ENCODE results near the gene PLA2G4A.

DNA sequence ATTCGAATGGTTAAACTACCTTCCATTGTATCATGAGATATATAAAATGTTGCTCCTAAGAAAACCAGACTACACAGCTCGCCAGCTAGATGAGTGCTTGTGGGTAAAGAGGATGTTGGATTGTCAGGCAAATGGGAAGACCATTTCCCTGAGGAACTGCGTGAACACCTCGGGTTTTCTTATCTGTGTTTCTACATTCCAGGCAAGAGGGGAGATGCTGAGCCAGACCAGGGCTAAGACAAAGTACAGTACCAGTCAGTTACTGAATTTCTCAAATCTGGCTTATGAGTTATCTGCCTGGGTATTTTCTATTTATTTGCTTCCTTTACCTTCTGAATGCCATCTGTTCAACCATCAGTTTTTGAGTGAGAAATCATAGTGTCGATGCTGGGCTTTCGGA, 170.8 kb downstream of the PLA2G4A start:
- TF ChIP-seq, protein P1, sequence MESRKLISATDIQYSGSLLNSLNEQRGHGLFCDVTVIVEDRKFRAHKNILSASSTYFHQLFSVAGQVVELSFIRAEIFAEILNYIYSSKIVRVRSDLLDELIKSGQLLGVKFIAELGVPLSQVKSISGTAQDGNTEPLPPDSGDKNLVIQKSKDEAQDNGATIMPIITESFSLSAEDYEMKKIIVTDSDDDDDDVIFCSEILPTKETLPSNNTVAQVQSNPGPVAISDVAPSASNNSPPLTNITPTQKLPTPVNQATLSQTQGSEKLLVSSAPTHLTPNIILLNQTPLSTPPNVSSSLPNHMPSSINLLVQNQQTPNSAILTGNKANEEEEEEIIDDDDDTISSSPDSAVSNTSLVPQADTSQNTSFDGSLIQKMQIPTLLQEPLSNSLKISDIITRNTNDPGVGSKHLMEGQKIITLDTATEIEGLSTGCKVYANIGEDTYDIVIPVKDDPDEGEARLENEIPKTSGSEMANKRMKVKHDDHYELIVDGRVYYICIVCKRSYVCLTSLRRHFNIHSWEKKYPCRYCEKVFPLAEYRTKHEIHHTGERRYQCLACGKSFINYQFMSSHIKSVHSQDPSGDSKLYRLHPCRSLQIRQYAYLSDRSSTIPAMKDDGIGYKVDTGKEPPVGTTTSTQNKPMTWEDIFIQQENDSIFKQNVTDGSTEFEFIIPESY (IDR thresholded peaks at IDR 0.05; ENCODE audit: extremely low read depth, insufficient replicate concordance, low read length): no peak
- TF ChIP-seq EZH2 (IDR thresholded peaks at IDR 0.05): no peak
- no peak for TF ChIP-seq POLR2AphosphoS5 (IDR thresholded peaks at IDR 0.05; ENCODE audit: low read depth, low read length)
- TF ChIP-seq POLR2A (IDR thresholded peaks at IDR 0.05; ENCODE audit: borderline replicate concordance, extremely low read depth, insufficient read depth, insufficient read length): no peak
- TF ChIP-seq, protein P2, sequence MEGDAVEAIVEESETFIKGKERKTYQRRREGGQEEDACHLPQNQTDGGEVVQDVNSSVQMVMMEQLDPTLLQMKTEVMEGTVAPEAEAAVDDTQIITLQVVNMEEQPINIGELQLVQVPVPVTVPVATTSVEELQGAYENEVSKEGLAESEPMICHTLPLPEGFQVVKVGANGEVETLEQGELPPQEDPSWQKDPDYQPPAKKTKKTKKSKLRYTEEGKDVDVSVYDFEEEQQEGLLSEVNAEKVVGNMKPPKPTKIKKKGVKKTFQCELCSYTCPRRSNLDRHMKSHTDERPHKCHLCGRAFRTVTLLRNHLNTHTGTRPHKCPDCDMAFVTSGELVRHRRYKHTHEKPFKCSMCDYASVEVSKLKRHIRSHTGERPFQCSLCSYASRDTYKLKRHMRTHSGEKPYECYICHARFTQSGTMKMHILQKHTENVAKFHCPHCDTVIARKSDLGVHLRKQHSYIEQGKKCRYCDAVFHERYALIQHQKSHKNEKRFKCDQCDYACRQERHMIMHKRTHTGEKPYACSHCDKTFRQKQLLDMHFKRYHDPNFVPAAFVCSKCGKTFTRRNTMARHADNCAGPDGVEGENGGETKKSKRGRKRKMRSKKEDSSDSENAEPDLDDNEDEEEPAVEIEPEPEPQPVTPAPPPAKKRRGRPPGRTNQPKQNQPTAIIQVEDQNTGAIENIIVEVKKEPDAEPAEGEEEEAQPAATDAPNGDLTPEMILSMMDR (IDR thresholded peaks at IDR 0.05 in 2 of 3, conservative IDR thresholded peaks at IDR 0.05 in 1 of 3; ENCODE audit: borderline replicate concordance in 1 of 3, insufficient read depth in 1 of 3, low read depth in 2 of 3, low read length in 2 of 3): no peak
- no peak for TF ChIP-seq JUND (IDR thresholded peaks at IDR 0.05)
- no peak for TF ChIP-seq YY1 (IDR thresholded peaks at IDR 0.05; ENCODE audit: extremely low read depth, insufficient replicate concordance, low read depth, low read length)
- TF ChIP-seq RAD21 (IDR thresholded peaks at IDR 0.05; ENCODE audit: low read depth): no peak
- TF ChIP-seq, protein P3, sequence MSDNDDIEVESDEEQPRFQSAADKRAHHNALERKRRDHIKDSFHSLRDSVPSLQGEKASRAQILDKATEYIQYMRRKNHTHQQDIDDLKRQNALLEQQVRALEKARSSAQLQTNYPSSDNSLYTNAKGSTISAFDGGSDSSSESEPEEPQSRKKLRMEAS (IDR thresholded peaks at IDR 0.05): no peak
- TF ChIP-seq SP1 (IDR thresholded peaks at IDR 0.05; ENCODE audit: low read depth): no peak
- TF ChIP-seq, protein P4, sequence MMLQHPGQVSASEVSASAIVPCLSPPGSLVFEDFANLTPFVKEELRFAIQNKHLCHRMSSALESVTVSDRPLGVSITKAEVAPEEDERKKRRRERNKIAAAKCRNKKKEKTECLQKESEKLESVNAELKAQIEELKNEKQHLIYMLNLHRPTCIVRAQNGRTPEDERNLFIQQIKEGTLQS (IDR thresholded peaks at IDR 0.05): no peak
